ENCODE results near the gene CDADC1.

CDADC1 gene

GRCh38 chr13:49307365-49307764 lies 59.6 kb downstream of the CDADC1 start:
- no peak overlapping the region for H3K4me3 Mint-ChIP-seq
- H3K9me3 Mint-ChIP-seq = no peaks in the 10 kb centered on the region
- H3K27me3 Mint-ChIP-seq (ENCODE audit: low read depth) = no peaks in the 10 kb centered on the region
- H3K27ac Mint-ChIP-seq = no peak overlapping the region
- no peaks in the 10 kb centered on the region for H3K36me3 Mint-ChIP-seq (ENCODE audit: low read depth)
- H3K4me1 Mint-ChIP-seq (ENCODE audit: low read depth) = no peaks in the 10 kb centered on the region

- Mint-ChIP-seq H3K27ac (no peak overlapping the region), H3K36me3 (ENCODE audit: low read depth) (no peaks in the 10 kb centered on the region), H3K9me3 (no peaks in the 10 kb centered on the region), H3K27me3 (ENCODE audit: low read depth) (no peaks in the 10 kb centered on the region), H3K4me1 (ENCODE audit: low read depth) (no peaks in the 10 kb centered on the region), H3K4me3 (no peak overlapping the region)
These were observed 60.6 kb downstream of the CDADC1 start for GRCh38 chr13:49308097-49308875.

DNA sequence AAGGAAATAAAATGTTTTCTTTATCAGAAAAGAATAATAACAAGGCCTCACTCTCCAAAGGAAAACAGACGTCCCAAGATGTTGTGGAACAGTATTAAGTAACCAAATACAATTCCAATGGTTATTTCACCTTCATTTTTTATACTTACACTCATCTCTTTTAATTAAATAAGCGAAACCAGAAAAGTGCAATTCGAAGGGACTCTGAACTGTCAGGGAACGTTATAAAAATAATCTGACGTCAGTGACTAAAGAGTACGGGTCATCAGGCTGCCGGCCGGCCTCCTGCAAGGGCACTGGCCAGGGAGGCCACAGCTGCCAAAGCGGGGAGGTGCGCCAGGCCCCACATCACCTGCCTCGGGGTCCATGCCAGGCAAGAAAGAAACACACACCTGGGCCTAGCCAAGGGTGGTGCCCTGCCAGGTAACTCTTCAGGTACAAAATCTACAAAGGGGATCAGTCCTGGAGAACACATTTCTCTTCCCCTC lies 61.2 kb downstream of the CDADC1 start:
- Mint-ChIP-seq H3K4me1 (ENCODE audit: low read depth) (no peaks in the 10 kb centered on the region), H3K27ac (no peak overlapping the region), H3K4me3 (no peak overlapping the region), H3K27me3 (ENCODE audit: low read depth) (no peaks in the 10 kb centered on the region), H3K36me3 (ENCODE audit: low read depth) (no peaks in the 10 kb centered on the region), H3K9me3 (no peaks in the 10 kb centered on the region)

DNA sequence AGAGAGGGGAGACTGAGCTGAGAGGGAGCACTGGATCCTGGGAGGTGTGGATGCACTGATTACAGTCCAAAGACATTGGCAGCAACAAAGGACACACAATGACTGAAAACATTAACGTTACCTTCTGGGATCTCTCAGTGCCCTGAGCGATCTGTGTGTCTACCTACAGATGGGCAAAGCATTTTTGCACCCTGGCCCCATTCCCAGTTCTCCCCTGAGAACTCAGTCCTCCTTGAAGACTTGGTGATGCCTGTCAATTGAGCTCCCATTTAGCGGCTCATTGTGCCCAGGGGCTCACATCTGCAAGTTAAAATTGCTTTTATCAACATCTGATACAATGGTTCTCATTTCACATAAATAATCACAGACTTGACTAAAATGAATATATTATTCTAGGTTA lies 62.5 kb downstream of the CDADC1 start:
- peaks cover 3% of the 10 kb centered on the region for H3K4me1 Mint-ChIP-seq (ENCODE audit: low read depth)
- H3K4me3 Mint-ChIP-seq = no peak overlapping the region
- H3K36me3 Mint-ChIP-seq (ENCODE audit: low read depth) = no peaks in the 10 kb centered on the region
- H3K27me3 Mint-ChIP-seq (ENCODE audit: low read depth) = no peaks in the 10 kb centered on the region
- H3K27ac Mint-ChIP-seq = no peak overlapping the region
- H3K9me3 Mint-ChIP-seq = no peaks in the 10 kb centered on the region

DNA sequence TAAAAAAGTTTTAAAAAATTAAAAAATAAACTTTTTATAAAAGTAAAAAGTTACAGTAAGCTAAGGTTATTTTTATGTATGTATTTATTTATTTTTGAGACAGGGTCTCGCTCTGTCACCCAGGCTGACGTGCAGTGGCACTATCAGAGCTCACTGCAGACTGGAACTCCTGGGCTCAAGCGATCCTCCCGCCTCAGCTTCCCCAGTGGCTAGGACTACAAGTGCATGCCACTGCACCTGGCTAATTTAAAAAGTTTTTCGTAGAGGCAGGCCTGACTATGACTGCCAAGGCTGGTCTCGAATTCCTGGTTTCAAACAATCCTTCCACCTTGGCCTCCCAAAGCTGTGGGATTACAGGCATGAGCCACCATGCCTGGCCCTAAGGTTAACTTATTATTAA lies 64.1 kb downstream of the CDADC1 start:
- no peaks in the 10 kb centered on the region for H3K36me3 Mint-ChIP-seq (ENCODE audit: low read depth)
- peaks cover 3% of the 10 kb centered on the region for H3K4me1 Mint-ChIP-seq (ENCODE audit: low read depth)
- H3K27me3 Mint-ChIP-seq (ENCODE audit: low read depth) = no peaks in the 10 kb centered on the region
- H3K9me3 Mint-ChIP-seq = no peaks in the 10 kb centered on the region
- no peak overlapping the region for H3K4me3 Mint-ChIP-seq
- no peak overlapping the region for H3K27ac Mint-ChIP-seq

DNA sequence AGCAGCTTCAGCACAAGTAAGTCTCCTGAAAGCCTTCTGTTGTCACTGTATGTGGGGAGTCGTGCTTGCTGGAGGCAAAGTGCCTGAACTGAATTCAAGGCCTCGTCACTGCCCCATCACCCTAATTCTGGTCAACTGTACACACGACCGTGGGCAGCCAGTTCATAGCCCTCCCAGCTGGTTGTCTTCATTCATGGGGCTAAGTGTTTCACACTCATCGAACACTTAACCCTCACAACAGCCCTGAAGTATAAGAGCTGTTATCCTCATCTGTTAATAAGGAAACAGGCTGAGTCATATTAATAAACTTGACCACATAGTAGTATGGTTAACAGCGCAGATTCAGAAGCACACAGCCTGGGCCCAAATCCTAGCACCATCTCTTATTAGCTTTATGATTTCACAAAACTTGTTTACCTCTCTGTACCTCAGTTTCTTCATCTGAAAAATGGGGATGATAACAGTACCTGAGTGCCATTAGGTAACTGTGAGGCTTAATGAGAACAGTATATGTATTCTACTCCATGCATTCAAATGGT lies 66.7 kb downstream of the CDADC1 start:
- H3K27ac Mint-ChIP-seq = no peak overlapping the region
- no peaks in the 10 kb centered on the region for H3K36me3 Mint-ChIP-seq (ENCODE audit: low read depth)
- no peaks in the 10 kb centered on the region for H3K27me3 Mint-ChIP-seq (ENCODE audit: low read depth)
- H3K9me3 Mint-ChIP-seq = no peaks in the 10 kb centered on the region
- H3K4me3 Mint-ChIP-seq = no peak overlapping the region
- H3K4me1 Mint-ChIP-seq (ENCODE audit: low read depth) = peaks cover 3% of the 10 kb centered on the region

DNA sequence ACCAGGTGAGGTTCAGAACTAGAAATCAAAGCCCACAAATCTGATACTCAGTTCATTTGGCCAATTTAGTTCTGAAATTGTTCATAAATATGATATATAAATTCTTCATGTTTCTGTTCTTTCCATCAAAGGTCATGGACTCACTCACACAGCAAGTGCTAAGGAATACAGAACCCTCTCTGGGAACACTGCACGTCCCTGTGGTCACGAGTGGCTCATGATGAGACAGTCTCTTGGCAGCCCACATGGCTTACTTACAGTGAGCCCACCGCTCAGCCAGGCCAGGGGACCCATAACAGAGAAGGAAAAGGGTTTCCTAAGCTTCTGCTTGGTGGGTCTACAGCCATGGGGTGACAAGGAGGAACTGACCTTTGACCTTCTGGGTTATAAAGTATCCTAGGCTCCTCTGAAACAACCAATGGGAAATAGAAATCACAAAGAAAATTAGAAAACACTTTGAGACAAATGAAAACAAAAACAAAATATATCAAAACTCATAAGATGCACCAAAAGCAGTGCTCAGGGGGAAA lies 67.4 kb downstream of the CDADC1 start:
- Mint-ChIP-seq H3K27ac (no peak overlapping the region), H3K27me3 (ENCODE audit: low read depth) (no peaks in the 10 kb centered on the region), H3K4me1 (ENCODE audit: low read depth) (peaks cover 3% of the 10 kb centered on the region), H3K36me3 (ENCODE audit: low read depth) (no peaks in the 10 kb centered on the region), H3K4me3 (no peak overlapping the region), H3K9me3 (no peaks in the 10 kb centered on the region)

GRCh38 chr13:49315756-49316482 lies 68.2 kb downstream of the CDADC1 start:
- Mint-ChIP-seq H3K9me3 (no peaks in the 10 kb centered on the region), H3K27ac (no peak overlapping the region), H3K27me3 (ENCODE audit: low read depth) (no peaks in the 10 kb centered on the region), H3K4me1 (ENCODE audit: low read depth) (peaks cover 4% of the 10 kb centered on the region), H3K4me3 (no peak overlapping the region), H3K36me3 (ENCODE audit: low read depth) (no peaks in the 10 kb centered on the region)

DNA sequence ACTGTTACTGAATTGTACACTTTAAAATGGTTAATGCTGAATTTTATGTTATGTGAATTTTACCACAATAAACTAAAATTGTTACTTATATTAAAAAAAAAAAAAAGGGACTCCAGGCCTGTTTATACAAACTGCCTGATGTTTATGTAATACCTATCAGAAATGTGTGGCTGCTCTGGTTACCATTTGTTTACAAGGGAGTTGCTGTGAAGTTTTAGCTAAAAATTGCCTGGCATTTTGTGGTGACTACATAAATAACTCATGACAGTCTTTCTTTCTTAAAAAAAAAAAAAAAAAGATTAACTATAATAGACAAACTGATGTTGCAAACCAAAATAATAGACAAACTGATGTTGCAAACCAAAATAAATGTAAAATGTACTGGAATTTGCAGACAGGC lies 71.8 kb downstream of the CDADC1 start:
- no peaks in the 10 kb centered on the region for H3K9me3 Mint-ChIP-seq
- peaks cover 2% of the 10 kb centered on the region for H3K4me1 Mint-ChIP-seq (ENCODE audit: low read depth)
- H3K27ac Mint-ChIP-seq = no peak overlapping the region
- H3K4me3 Mint-ChIP-seq = no peak overlapping the region
- no peaks in the 10 kb centered on the region for H3K36me3 Mint-ChIP-seq (ENCODE audit: low read depth)
- H3K27me3 Mint-ChIP-seq (ENCODE audit: low read depth) = no peaks in the 10 kb centered on the region

- Mint-ChIP-seq H3K27ac (no peak overlapping the region), H3K4me1 (ENCODE audit: low read depth) (peaks cover 2% of the 10 kb centered on the region), H3K36me3 (ENCODE audit: low read depth) (no peaks in the 10 kb centered on the region), H3K9me3 (no peaks in the 10 kb centered on the region), H3K4me3 (no peak overlapping the region), H3K27me3 (ENCODE audit: low read depth) (no peaks in the 10 kb centered on the region)
These were observed 72.2 kb downstream of the CDADC1 start for GRCh38 chr13:49319951-49320350.

DNA sequence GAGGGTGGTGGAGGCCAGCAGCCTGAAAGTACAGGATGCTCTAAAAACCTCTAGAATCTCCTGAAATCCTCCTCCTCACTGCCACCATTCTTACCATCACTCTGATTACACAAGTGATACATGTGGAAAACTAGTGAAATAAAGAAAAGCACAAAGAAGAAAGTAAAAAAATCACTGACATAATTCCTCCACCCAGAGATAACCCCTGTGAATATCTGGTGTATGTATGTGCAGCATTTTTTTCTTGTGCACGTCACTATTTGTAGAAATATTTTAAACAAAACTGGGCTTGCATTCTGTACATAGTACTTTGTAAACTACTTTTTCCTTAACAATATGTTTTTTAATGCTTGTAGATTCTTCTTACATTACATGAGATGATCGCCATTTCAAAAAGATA lies 73.2 kb downstream of the CDADC1 start:
- no peaks in the 10 kb centered on the region for H3K27me3 Mint-ChIP-seq (ENCODE audit: low read depth)
- H3K27ac Mint-ChIP-seq = no peak overlapping the region
- no peaks in the 10 kb centered on the region for H3K9me3 Mint-ChIP-seq
- no peaks in the 10 kb centered on the region for H3K36me3 Mint-ChIP-seq (ENCODE audit: low read depth)
- H3K4me1 Mint-ChIP-seq (ENCODE audit: low read depth) = peaks cover 2% of the 10 kb centered on the region
- H3K4me3 Mint-ChIP-seq = no peak overlapping the region

- Mint-ChIP-seq H3K27ac (no peak overlapping the region), H3K4me3 (no peak overlapping the region)
These were observed 75.0 kb downstream of the CDADC1 start for GRCh38 chr13:49322702-49323101.

GRCh38 chr13:49323344-49323743 lies 75.6 kb downstream of the CDADC1 start:
- peaks cover 2% of the 10 kb centered on the region for H3K4me1 Mint-ChIP-seq (ENCODE audit: low read depth)
- H3K9me3 Mint-ChIP-seq = no peaks in the 10 kb centered on the region
- H3K27me3 Mint-ChIP-seq (ENCODE audit: low read depth) = no peaks in the 10 kb centered on the region
- H3K36me3 Mint-ChIP-seq (ENCODE audit: low read depth) = no peaks in the 10 kb centered on the region
- H3K4me3 Mint-ChIP-seq = no peak overlapping the region
- no peak overlapping the region for H3K27ac Mint-ChIP-seq

More at GRCh38 chr13:49322702-49323101, 75.0 kb downstream of the CDADC1 start:
- H3K27me3 Mint-ChIP-seq (ENCODE audit: low read depth) = no peaks in the 10 kb centered on the region
- H3K9me3 Mint-ChIP-seq = no peaks in the 10 kb centered on the region
- peaks cover 2% of the 10 kb centered on the region for H3K4me1 Mint-ChIP-seq (ENCODE audit: low read depth)
- H3K36me3 Mint-ChIP-seq (ENCODE audit: low read depth) = no peaks in the 10 kb centered on the region

DNA sequence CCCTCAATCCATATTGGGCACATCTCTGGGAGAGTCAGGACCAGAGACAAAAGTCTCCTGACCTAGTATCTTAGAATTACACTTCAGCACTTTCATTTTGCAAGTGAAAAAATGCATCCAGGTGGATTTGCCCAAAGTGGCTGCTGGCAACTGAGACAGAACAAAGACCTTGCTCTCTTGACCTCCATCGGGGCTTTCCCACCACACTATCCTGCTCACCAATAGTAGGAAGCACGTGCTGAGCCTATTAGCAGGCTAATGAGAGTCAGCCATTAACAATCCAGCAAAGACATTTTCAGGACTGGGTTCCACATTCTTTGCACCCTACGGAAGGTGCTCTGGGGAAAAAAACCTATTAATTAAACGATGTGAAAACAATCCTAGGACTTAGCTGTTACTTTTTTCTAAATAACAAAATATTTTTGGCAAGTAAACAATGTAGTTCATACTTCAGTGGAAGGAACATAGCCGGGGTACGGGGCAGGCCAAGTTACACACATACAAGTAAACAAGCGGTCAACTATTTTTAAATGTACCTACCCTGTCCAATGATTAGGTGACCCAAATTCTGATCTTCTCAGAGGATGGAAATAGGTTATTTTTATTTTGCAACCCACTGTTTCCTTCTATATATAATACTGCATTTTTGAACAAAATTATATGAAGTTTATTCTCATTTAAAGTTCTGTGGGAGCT lies 78.6 kb downstream of the CDADC1 start:
- no peak overlapping the region for H3K4me3 Mint-ChIP-seq
- no peak overlapping the region for H3K27ac Mint-ChIP-seq
- H3K36me3 Mint-ChIP-seq (ENCODE audit: low read depth) = no peaks in the 10 kb centered on the region
- no peaks in the 10 kb centered on the region for H3K4me1 Mint-ChIP-seq (ENCODE audit: low read depth)
- H3K9me3 Mint-ChIP-seq = no peaks in the 10 kb centered on the region
- H3K27me3 Mint-ChIP-seq (ENCODE audit: low read depth) = no peaks in the 10 kb centered on the region

Data from T-helper 1 cell treated with Interleukin-12 subunit alpha and Interleukin-12 subunit beta and Interleukin-4 antibody, amounts not matched to agents 30 μg/mL and 1 μg/mL, for 36 hours (primary cell).